Right forelimb (tissue), 1 donor: ENCODE measurements around the gene TNFRSF1B.
A peak's percentile ranks its signal among the peaks of the same experiment; 100 is the strongest.

Source experiments
- DNase-seq: peaks from one replicate; pipeline ENCODE4 v3.0.0-alpha.2; 2018

TNFRSF1B gene

DNA sequence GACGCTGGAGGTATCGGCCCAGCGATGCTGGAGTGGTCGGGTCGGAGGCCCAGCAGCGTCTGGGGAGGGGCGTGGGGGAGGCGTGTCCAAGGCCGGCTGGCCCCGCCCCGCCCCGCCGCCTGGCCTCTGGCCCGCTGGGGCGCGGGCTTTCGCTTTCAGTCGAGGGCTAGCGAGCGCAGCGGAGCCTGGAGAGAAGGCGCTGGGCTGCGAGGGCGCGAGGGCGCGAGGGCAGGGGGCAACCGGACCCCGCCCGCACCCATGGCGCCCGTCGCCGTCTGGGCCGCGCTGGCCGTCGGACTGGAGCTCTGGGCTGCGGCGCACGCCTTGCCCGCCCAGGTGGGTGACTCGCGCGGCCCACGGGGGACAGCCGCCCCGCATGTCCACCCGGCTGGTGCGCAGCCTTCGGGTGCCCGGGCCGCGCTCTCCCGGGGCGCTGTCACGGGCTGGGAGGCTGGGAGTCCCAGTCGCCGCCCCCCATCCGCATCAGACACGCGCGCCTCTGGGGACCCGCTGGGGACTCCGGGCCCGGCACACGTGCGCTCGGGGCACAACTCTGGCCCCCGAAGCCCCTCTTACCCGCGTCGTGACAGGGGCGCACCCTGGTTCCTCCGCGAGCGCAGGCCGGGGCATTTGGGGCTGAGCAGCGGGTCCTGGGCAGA, at the start of gene TNFRSF1B:
Gene TNFRSF1B (plus strand): TSS at position 158 of the 659 bp plus-strand sequence. CDS start 101 bp downstream, at position 259.
- DNase-seq: peak; percentile 59

DNA sequence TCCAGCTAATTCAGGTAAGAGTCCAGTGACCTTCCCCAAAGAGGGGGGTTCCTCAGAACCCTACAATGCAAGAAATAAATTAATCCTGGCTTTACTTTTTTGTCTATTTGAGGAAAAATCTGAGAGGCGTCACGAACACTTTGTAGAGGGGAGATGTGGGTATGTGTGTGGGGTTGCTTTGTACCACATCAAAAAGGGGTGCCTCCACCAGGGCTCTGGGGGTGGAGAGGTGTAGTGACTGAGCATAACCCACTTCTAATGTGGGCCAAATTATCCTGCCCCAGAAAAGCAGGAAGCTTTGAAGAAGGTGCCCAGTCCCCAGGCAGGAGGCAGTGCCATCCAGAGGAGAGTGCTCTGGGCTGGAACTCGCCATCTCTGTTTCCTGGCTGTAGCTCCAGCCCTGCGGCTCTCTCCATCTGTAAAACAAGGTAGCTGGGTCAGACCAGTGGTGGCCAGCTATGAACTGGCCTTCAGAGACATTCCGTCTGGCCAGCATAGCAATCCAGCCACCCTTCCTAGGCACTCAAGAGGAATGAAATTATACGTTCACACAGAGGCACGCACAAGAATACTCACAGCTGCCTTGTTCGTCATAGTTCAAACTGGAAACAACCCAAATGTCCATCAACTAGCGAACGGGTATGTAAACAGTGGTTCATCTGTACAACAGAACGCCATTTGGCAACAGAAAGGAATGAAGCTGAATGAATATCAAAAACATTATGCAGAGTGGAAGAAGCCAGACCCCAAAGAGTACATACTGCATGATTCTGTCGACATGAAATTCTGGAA, 45.4 kb upstream of the TNFRSF1B start:
- no peak for DNase-seq

DNA sequence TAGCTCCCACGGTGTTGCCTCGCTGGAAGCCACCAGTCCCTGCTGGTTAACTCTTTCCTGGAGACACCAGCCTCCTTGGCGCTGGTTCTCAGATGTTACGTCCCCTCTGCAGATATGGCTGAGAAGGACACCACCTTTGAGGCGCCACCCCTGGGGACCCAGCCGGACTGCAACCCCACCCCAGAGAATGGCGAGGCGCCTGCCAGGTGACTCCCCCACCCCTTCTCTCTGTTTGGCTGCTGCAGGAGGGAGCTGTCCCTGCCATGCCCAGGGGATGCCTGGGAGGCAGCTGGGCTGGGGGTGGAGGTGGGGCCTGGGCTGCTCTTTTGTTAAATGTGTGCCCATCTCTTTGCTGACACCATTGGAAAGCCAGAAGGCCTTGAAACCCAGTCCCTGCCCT, 43.6 kb upstream of the TNFRSF1B start:
- no peak for DNase-seq

DNA sequence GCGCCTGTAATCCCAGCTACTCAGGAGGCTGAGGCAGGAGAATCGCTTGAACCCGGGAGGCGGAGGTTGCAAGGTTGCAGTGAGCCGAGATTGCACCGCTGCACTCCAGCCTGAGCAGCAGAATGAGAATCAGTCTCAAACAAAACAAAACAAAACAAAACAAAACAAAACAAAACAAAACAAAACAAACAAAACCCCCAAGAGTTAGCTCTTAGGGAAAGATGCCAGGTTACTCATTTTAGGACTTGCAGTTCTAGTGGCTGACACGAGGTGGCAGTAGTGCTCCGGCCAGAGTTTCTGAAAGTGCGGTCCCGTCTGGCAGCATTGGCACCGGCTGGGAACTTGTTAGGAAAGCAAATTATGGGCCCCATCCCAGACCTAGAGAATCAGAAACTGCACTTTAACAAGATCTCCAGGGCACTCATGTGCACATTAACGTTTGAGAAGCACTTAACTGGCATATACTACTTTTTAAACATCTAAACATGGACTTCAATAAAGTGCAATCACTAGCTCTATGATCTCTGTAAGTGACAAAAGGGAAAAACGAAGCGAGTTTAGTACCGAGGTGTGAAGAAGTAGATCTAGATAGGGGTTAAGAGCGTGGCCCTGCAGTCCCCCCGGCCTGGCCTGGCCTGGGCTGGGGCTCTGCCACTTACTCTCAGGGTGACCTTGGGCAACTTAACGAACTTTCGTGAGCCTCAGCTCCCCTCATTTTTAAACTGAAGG, 41.9 kb upstream of the TNFRSF1B start:
- DNase-seq: peak; percentile 87

DNA sequence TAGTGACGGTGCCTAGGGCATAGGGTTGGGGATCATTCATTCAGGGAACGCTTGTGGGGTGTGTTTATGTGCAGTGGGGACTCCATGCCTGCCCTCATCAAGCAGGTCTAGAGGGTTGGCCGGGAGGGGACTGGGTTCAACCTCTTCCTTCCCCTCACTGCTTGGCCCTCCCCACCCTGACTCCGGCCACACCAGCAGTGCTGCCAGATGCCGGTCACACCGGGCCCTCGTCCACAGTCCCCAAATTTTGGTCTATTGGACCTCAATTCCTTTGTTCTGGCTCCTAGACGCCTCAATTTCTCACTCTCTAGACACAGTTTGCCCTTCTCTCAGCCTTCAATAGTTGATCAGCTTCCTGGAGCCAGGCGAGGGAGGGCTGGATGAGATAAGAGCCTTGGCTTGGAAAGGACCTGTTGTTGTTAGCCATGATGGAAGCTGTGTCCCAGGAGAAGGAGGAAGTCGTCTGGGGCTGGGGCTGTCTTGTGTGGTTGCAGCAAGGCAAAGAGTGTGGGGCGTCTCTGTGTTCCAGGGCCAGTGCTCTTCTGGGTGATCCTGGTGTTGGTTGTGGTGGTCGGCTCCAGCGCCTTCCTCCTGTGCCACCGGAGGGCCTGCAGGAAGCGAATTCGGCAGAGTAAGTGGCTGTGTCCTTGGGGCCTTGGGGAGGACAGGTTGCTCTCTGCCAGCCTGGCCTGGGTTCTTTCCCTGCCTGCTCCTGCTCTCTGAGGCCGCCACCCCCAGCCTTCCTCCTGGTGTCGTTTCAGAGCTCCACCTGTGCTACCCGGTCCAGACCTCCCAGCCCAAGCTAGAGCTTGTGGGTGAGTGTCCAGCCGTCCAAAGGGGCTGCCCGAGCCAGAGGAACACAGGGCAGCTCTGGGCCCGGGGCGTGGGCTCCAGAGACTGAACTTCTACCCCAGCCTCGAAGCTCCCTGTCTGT, 41.1 kb upstream of the TNFRSF1B start:
- no peak for DNase-seq

DNA sequence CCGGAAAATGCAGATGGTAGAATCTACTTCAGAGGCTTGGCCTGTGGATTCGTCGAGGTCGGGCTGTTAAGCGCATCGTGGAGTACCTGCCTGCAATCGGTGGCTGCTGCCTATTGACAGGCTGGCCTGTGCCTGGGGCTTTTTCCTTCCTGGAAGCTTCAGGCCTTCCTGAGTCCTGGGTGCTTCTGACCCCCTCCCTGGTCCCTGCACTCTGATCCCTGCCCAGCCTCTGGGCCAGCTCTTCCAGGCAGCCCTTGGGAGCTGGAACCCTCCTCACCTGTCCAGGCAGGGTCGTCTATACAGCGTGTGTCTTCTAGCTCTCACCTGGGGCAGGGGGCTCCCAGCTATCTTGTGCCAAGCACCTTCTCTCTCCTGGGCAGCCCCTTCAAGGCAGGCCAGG, 40.0 kb upstream of the TNFRSF1B start:
- no peak for DNase-seq

DNA sequence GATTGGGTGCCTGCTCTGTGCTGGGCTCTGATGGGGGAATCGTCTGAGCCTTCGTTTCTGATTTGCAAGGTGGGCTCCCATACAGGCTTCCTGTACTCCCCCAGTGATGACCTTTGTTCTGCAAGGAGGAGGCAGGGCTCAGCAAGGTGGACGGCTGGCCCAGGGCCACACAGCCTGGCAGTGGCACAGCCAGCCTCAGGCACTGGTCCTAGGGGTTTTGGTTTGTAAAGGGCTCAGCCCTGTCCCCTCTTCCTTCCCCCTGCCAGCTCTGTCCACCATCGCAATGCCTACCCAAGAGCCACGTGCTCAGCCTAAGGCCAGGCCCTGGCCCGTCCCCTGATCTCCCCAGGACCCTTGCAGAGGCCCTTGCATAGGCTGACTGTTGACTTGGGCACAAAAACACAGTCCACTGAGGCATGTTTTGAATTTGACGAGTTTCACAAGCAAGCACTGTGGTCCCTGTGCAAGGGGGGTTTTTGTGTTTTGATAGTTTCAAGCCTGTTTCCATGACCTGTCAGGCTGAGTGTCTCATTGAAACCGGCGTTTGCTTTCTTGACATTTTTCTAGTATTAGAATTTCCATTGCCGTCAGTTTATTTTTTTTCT, 39.5 kb upstream of the TNFRSF1B start:
- no peak for DNase-seq

DNA sequence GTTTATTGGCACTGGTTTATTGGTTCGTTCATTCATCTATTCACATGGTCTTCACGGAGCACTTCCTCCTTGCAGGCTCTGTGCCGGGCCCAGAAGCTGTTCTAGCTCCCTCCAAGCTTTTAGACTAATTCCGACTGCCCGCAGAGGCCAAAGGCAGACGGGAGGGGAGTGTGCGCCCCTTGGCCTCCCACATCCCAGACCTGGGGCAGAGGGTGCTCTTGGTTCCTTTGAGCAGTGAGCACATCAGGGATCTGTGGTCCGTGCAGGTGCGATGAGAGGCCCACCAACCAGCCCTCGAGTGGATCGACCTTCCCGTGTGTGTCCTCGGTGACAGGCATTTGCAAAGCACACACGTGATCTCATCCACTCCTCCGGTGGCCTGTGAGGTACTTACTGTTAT, 38.7 kb upstream of the TNFRSF1B start:
- DNase-seq: no peak

DNA sequence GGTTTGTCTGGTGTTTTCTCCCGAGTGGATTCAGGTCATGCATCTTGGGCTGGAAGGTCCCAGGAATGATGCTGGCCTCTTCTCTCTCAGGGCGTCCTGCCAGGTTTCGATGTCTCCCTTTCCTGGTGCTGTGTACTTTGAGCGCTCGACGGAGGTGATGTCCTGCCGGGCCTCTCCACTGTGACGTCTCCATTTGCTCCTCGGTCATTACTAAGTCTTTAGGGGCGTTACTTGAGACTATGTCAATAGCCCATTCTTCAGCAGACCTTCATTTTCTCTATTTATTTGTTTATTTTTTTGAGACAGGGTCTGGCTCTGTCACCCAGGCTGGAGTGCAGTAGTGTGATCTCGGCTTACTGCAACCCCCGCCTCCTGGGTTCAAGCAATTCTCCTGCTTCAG, 37.2 kb upstream of the TNFRSF1B start:
- no peak for DNase-seq

DNA sequence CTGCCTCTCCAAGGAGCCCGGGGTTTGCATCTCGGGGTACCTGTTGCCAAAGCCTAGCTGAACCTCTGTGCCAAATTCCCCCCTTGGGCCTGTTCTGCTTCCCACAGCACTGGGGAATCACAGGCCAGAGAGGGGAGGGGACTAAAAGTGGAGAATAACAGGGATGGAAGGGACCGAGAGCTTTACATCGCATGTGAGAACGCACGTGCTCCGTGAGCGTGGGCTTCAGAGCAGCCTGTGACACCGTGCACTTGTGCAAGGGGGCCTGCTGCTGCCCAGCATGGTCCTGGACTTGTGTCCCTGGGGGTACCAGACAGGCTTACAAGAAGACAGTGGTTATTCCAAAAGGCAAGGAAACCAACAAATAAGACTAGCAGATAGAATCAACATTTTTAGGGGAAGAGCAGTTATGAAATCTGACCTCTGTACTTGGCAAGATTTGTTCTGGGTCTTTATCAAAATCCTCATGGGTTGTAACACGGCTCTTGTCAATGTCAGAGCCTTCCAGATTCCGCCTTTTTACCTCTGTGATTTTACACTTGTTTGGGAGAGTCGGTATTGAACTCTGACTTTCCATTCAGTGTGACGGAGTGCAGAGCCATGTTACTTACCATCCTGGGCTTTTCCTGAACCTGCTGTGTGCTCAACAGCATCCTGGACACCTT, 36.2 kb upstream of the TNFRSF1B start:
- DNase-seq: no peak

DNA sequence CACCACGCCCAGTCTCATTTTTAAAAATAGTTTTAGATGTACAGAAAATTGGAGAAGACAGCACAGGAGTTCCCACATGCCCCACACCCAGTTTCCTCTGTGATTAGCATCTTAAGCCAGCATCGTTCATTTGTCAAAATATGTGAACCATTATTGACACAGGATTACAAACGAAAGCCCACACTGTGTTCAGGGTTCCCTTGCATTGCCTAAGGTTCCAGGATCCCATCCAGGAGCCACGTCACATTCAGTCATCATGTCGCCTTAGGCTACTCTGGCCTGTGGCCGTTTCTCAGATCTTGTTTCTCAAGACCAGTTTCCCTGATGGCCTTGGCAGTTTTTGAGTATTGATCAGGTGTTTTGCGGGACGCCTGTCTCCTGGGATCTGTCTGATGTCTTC, 34.7 kb upstream of the TNFRSF1B start:
- no peak for DNase-seq

DNA sequence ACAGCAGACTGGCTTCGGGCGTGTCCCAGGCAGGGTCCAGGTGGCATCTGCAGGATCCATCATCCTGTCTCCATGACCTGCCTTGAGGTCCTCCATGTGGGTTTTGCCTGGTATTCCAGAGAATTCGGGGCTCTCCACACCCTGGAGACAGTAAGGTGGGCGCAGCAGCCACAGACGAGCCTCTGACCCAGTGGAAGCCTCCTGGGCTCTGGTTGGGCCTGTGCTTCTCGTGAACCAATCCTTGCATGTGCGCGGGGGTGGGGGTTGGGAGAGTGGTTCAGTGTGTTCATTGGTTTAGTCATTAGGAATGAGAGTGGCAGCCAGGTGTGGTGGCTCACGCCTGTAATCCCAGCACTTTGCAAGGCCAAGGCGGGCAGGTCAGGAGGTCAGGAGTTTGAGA, 32.1 kb upstream of the TNFRSF1B start:
- no peak for DNase-seq

DNA sequence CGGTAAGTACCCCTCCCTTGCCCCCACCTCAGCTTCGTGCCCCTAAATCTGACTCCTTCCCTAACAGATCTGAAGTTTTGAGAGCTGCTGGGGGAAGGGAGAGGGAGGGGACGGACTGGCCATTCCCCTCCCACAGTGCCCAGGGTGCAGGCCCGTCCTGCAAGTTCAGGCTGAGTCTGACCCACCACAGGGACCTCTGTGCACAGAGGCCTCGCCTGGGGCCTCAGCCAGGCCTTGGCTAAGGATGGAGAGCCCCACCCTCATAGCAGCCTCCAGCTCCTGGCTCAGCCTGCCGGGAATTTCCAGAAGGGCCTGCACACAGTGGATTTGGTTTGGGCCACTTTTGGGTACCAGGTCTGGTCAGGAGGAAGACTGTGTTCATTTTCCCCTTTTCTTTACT, 31.2 kb upstream of the TNFRSF1B start:
- no peak for DNase-seq

DNA sequence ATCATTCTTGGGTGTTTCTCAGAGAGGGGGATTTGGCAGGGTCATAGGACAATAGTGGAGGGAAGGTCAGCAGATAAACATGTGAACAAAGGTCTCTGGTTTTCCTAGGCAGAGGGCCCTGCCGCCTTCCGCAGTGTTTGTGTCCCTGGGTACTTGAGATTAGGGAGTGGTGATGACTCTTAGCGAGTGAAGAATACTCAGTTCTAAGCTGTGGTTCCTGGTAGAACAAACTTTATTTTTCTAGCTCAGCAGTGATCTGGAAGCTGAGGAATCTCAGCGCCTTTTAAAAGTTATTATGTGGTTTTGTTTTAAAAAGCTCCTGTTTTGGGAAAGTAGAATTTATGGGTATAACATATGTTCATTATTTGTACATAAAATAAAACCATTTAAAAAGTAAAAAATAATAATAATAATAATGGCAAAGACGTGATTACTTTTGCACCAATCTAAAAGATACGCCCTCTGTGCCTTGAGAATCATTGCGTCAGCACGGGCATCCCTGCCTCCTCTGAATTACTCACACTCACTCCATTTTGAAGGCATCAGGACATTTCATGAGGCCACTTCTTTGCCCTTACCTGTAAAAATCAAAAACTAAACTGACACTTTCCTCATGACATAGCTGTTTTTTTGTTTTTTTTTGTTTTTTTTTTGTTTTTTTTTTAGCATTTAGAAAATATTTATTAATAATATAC, 29.7 kb upstream of the TNFRSF1B start:
- DNase-seq: no peak

DNA sequence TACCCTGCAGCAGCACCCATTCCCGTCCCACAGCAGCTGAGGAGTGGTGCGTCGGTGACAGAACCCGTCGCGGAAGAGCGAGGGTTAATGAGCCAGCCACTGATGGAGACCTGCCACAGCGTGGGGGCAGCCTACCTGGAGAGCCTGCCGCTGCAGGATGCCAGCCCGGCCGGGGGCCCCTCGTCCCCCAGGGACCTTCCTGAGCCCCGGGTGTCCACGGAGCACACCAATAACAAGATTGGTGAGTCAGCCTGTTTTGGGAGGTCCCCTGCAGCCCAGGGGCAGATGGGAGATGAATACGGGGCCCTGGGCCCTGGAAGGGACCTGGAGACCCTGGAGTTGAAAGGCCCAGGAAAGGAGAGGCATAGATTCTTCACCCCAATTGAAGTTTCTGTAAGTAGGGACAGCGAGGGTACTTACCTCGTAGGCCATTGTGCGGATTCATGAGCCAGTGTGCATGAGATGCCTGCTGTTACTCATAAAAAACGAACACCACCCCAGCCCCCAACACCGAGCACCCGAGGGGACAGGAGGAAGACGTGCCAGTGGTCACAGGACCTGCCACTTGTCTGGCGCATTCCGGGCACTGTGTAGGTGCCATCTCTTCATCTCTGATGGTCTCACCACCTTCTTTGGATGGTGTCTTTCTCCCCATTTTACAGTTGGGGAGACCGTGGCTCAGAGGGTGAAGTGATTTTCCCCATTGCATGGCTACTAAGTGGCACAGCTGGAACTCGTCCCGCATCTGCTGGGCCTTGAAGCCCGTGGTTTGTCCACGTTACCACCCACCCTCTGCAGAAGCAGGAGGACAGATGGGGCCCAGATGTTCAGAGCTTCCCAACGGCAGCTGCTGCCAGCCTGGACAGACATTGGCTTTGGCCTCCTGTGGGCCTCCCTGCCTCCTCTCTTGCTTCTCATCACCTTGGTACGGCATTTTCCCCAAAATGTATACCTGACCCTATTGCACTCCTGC, 28.3 kb upstream of the TNFRSF1B start:
- no peak for DNase-seq

DNA sequence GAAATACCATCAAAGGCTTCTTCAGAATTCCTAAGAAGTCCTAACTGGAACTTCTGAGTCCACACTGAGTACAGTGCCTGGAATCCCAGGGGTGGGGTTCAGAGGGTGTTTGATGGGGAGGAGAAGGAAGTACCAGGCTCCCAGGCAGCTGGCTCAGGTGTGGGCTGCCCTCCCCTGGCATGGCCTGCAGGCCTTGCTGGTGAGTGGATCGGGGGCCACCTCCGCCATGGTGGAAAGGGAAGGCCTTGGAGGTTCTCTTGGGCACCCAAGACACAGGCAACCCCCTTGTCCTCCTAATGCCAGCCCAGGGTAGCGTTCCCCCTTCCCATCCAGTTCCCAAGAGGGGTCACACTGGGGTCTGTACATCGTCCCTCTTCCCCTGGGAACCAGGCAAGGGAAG, 26.8 kb upstream of the TNFRSF1B start:
- DNase-seq: no peak

DNA sequence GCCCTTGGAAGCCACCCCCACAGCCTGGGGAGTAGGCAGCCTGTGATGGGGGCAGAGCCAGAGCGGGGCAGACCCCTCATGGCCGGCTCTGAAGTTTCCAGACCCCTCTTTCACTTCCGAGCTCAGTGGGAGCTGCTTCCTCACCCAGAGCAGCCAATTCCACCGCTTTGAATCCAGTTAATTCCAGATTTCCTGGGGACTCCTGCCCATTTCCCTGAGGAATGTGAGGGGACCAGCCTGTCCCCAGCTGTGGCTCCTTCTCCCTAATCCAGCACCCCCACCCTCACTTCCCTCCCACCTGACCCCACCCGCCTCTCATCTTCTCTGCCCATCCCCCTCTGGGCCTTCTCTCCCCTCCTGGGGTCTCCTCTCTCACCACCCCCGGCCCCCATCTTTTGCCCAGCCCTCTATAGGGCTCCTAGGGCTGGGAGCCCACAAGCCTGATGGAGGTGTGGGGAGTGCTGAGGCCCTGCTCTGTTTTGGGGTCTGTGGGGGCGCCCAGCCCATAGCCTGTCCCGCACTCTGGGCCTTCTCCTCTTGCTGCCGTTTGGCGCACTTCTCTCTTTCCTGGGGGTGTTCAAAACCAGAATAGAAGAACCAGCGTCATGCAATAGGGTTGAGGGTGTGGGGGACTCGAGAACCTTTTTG, 26.2 kb upstream of the TNFRSF1B start:
- no peak for DNase-seq

DNA sequence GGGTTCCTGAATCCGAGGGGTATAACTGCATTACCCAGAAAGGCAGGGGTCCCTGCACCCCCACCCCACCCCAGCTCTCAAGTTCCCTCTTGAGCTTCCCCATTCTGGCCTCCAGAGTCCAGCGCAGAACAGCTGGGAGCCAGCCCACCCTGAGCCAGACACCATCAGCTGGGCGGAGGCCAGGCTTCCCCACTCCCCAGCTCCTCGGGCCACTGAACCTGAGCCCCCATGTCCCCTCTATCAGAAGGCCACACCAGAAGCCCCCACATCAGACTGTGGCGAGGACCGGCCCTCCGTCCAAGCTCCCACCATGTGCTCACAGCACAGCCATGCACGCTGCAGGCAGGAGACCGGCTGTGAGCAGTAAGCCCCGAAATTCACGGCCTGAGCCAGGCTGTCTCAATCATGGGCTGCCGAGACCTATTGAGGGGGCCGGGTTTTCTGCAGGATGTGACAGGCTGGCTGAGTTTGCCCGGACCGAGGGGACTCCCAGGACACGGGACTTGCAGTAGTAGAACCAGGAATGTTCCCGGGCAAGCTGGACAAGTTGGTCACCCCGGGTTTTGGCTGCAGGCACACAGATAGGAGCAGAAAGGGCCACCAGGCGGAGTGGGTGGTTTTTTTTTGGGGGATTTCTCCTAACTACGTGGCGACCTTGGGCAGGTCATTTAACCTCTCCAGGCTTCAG, 25.5 kb upstream of the TNFRSF1B start:
- no peak for DNase-seq
